Testis (tissue), 3 donors: ENCODE data around the gene HSPB9. TPM values are rescaled to one million over a fixed set of nuclear protein-coding genes. Genes with fewer than 3 reads are reported as not detected.
A peak's percentile ranks its signal among the peaks of the same experiment; 100 is the strongest.

Experiments
- DNase-seq: peaks from one replicate; pipeline ENCODE4 v3.0.0-alpha.2; 2019
- H3K27ac ChIP-seq, 2 donors: fragments of 200-600 bp; sonication (generic); one replicate each; pipeline ENCODE4 v1.5.1; 2019
- H3K27me3 ChIP-seq: fragments of 200-600 bp; sonication (generic); one replicate; pipeline ENCODE4 v1.5.1; 2019
- H3K36me3 ChIP-seq: fragments of 200-600 bp; sonication (generic); one replicate; pipeline ENCODE4 v1.5.1; 2017; ENCODE audit warnings: low read depth; ENCODE audit errors: missing control alignments
- H3K4me1 ChIP-seq: fragments of 200-600 bp; sonication (generic); one replicate; pipeline ENCODE4 v1.5.1; 2019
- H3K4me3 ChIP-seq, 2 donors: fragments of 200-600 bp; sonication (generic); one replicate each; pipeline ENCODE4 v1.5.1; 2017 to 2019
- H3K9me3 ChIP-seq: fragments of 200-600 bp; sonication (generic); one replicate; pipeline ENCODE4 v1.5.1; 2017
- POLR2A ChIP-seq: fragments of 450-650 bp; IDR thresholded peaks from one replicate; pipeline ENCODE4 v1.6.1; 2017; ENCODE audit warnings: antibody characterized with exemption, mild to moderate bottlenecking, moderate library complexity
- WGBS, 2 donors: methylation state at CpG; one replicate each; pipeline ENCODE4 v1.1.5; 2018; 5-methylcytosine and 5-hydroxymethylcytosine counted together
- intact Hi-C: fragments of 100-400 bp; cut with DNase I; formaldehyde crosslinking; loops from one replicate; pipeline ENCODE4 v1.15.1; 2023; ENCODE audit warnings: low total_unique reads
- polyA plus RNA-seq: library from polyadenylated mRNA; stranded (reverse); fragments of 350-450 nt; fragmentation: Illumina TruSeq; extraction: RNeasy Lipid Tissue Mini Kit (QIAGEN cat#74804); gene quantifications from one replicate; pipeline ENCODE4 v1.2.3, GENCODE V29; 2014; ENCODE audit warnings: low read depth, low replicate concordance; ENCODE audit not compliant: insufficient read depth
- total RNA-seq, 2 donors: library from RNA; depleted of rRNA; stranded (reverse); fragments of >200 nt; gene quantifications; one replicate each; pipeline ENCODE4 v1.2.3, GENCODE V29; 2016
- TF ChIP-seq, protein P1 (sequence below), 3 experiments: fragments of 450-650 bp in 2 of 3; fragments of 200-600 bp in 1 of 3; sonication (generic) in 1 of 3; IDR thresholded peaks; one replicate each; pipeline ENCODE4 v1.5.1; 2016 to 2019; ENCODE audit warnings: antibody characterized with exemption in 3 of 3, mild to moderate bottlenecking in 2 of 3, moderate library complexity in 1 of 3

The HSPB9 gene
- total and polyA plus RNA-seq, 3 donors from 2014 or later = 6.9 to 12.9 (median 9.8) TPM

DNA sequence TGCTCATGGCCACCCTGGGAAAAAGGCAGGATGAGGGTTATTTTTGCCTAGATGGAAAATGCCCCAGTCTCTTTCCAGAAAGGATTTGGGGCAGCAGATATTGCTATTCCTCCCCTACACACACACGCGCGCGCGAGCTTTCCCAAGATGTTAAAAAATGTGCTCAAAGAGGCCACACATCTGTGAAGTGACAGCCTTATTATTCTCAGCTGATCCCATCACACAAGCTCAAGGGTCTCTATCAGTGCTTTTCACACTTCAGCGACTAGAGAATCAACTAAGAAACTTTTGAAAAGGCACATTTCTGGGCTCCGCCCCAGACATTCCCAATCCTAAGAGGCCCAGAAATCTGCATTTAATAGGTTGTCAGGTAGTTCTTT is 37.9 kb downstream of the HSPB9 start:
- no peaks in the 10 kb centered on the region for H3K9me3 ChIP-seq
- H3K4me3 ChIP-seq = no peak overlapping the region
- H3K36me3 ChIP-seq = no peaks in the 10 kb centered on the region
- no peaks in the 10 kb centered on the region for H3K4me1 ChIP-seq
- 93 to 95% methylated on average over 7 of the region's 7 CpGs for WGBS, 2 donors
- intact Hi-C loops = no loop called here
- no peak for DNase-seq
- no peak overlapping the region for H3K27ac ChIP-seq
- no peak for TF ChIP-seq POLR2A
- TF ChIP-seq, protein P1, sequence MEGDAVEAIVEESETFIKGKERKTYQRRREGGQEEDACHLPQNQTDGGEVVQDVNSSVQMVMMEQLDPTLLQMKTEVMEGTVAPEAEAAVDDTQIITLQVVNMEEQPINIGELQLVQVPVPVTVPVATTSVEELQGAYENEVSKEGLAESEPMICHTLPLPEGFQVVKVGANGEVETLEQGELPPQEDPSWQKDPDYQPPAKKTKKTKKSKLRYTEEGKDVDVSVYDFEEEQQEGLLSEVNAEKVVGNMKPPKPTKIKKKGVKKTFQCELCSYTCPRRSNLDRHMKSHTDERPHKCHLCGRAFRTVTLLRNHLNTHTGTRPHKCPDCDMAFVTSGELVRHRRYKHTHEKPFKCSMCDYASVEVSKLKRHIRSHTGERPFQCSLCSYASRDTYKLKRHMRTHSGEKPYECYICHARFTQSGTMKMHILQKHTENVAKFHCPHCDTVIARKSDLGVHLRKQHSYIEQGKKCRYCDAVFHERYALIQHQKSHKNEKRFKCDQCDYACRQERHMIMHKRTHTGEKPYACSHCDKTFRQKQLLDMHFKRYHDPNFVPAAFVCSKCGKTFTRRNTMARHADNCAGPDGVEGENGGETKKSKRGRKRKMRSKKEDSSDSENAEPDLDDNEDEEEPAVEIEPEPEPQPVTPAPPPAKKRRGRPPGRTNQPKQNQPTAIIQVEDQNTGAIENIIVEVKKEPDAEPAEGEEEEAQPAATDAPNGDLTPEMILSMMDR (IDR thresholded peaks at IDR 0.05) = no peak
- no peaks in the 10 kb centered on the region for H3K27me3 ChIP-seq

DNA sequence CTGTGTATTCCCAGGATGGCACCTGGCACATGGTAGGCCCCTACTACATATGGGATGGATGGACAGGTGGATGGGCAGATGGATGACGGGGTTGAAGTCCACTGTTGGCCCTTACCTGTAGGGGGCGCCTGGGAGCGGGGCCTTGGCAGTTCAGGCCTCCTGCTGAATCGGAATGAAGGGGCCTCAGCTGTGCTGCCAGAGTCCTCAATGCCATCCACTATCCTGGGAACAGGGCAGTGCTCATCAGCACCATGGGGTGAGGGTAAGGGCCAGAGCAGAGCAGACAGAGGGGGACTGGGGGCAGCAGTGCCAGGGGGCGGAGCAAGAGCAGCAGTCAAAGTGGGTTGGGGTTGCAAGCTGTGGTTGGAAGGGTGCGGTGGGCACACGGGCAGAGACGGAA is 40.5 kb downstream of the HSPB9 start:
- Histone ChIP-seq H3K27me3 (no peaks in the 10 kb centered on the region), H3K27ac (no peak overlapping the region), H3K9me3 (no peaks in the 10 kb centered on the region), H3K4me1 (no peaks in the 10 kb centered on the region), H3K4me3 (no peak overlapping the region), H3K36me3 (no peaks in the 10 kb centered on the region)
- intact Hi-C loops = no loop called here
- DNase-seq = no peak
- TF ChIP-seq, protein P1 (IDR thresholded peaks at IDR 0.05) = peak in 2 of 3 experiments; percentile 7 to 15
- no peak for TF ChIP-seq POLR2A
- WGBS, 2 donors = 66 to 68% methylated on average over 8 of the region's 8 CpGs

DNA sequence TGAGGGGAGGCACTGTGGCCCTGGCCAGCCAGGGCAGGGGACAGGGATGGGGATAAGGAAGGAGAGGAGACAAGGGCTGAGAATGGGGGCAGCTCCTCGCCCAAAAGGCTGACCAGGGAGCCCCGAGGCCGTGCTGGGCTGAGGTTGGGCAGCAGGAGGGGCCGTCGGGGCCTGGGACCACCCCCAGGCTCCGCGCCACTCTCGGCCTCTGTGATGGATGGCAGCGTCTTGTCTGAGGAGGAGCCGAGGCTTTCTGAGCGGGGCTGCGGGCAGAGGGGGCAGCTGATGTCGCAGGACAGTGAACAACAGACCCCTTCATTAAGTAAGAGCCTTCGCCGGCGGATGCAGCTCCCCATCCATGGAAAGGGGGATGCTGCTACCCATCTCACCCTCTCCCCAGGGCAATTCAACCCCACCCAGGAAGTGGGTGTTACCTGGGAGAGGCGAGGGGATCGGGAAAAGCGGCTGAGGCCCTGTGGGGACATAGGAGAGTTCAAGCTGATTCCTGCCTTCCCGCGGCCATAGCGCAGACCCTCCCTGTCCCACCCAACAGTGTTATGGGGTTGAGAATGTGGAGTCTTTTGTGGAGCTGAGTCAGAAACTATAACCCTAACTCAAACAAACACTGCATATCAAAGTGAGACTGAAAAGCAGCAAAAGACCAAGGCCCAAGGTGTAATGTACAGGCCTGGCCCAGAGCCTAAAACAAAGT is 41.2 kb downstream of the HSPB9 start:
- Histone ChIP-seq H3K27ac (no peak overlapping the region), H3K4me1 (no peaks in the 10 kb centered on the region), H3K9me3 (no peaks in the 10 kb centered on the region), H3K36me3 (no peaks in the 10 kb centered on the region), H3K27me3 (no peaks in the 10 kb centered on the region), H3K4me3 (no peak overlapping the region)
- intact Hi-C loops = no loop called here
- 66% methylated on average over 13 to 22 of the region's 22 CpGs for WGBS, 2 donors
- no peak for DNase-seq
- TF ChIP-seq, protein P1 (IDR thresholded peaks at IDR 0.05) = no peak
- no peak for TF ChIP-seq POLR2A

DNA sequence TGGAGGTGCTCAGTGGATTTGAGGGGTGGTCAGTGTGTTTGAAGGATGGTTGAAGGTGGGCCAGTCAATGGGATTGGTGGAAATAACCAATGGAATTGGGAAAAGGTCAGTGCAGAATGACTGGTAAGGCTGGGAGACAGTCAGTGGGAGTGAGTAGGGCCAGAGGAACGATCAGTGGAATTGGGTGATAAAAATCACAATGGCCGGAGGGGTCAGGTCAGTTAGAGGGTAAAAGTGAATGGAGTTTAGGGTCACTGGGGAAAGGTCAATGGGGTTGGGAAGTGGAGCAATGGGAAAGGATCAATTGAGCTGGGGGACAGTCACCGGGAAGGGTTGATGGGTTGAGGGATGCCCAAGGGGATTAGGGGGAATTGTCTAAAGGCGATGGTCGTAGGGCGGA is 43.1 kb downstream of the HSPB9 start:
- no peaks in the 10 kb centered on the region for H3K27me3 ChIP-seq
- intact Hi-C loops = no loop called here
- H3K4me3 ChIP-seq = no peak overlapping the region
- no peak overlapping the region for H3K27ac ChIP-seq
- no peaks in the 10 kb centered on the region for H3K9me3 ChIP-seq
- WGBS, 2 donors = 84 to 92% methylated on average over 6 of the region's 6 CpGs
- H3K36me3 ChIP-seq = no peaks in the 10 kb centered on the region
- TF ChIP-seq, protein P1 (IDR thresholded peaks at IDR 0.05) = no peak
- TF ChIP-seq POLR2A = no peak
- no peaks in the 10 kb centered on the region for H3K4me1 ChIP-seq
- DNase-seq = no peak

DNA sequence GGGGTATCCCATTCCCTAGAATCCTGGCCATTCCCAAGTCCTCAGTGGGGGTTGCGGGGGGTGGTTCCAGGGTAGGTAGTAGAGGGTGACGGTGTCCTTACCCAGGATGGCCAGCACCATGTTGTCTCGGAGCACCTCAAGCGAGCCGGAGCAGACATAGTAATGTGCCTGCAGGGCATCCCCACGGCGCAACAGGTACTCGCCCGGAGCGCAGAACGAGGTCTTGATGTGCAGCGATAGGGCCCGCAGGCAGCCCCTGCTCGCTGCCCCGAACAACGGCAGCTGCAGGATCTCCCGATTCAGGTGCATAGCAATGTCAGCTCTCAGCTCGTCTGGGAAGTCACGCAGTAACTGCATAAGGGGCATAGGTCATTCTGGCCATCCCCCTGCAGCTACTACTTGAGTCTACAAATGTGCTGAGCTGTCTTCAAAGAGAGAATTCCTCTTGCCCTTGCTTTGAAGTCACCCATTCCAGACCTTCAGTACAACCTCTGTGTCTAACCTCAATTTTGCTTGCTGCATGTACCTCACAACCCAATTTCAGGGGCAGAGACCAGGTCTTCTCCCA is 43.7 kb downstream of the HSPB9 start:
- Histone ChIP-seq H3K36me3 (no peaks in the 10 kb centered on the region), H3K4me1 (no peaks in the 10 kb centered on the region), H3K4me3 (no peak overlapping the region), H3K27me3 (no peaks in the 10 kb centered on the region), H3K9me3 (no peaks in the 10 kb centered on the region), H3K27ac (no peak overlapping the region)
- WGBS, 2 donors = 91 to 97% methylated on average over 5 to 19 of the region's 19 CpGs
- intact Hi-C loops = no loop called here
- DNase-seq = no peak
- TF ChIP-seq, protein P1 (IDR thresholded peaks at IDR 0.05) = no peak
- TF ChIP-seq POLR2A = no peak
